Transverse colon (tissue), 3 donors: ENCODE measurements around the gene AADAC.

Experiments
- CTCF ChIP-seq, 5 experiments: fragments of 200-600 bp in 3 of 5; fragments of 450-650 bp in 2 of 5; sonication (generic) in 3 of 5; IDR thresholded peaks; 1 replicate in 2 of 5; 2 replicates in 3 of 5; pipeline ENCODE4 v1.5.1; 2016 to 2017; ENCODE audit warnings: antibody characterized with exemption in 5 of 5, inconsistent platforms in 3 of 5, mild to moderate bottlenecking in 2 of 5, moderate library complexity in 1 of 5
- POLR2A ChIP-seq: fragments of 450-650 bp; IDR thresholded peaks from one replicate; pipeline ENCODE4 v1.6.1; 2016; ENCODE audit warnings: antibody characterized with exemption, mild to moderate bottlenecking, moderate library complexity

GRCh38 chr3:151776259-151776740, 37.6 kb upstream of the AADAC start:
- TF ChIP-seq CTCF (IDR thresholded peaks at IDR 0.05) (no peak), POLR2A (no peak)
